WTC11 (cell line): ENCODE data around the gene NETO2. TPM values are rescaled to one million over a fixed set of nuclear protein-coding genes. Genes with fewer than 3 reads are reported as not detected.

ENCODE experiments used
- ATAC-seq: fragments of 200-7000 bp; cut with Tn5 transposase; 2 replicates; pipeline ENCODE4 v1.10.0; 2021; ENCODE audit warnings: mild to moderate bottlenecking, moderate library complexity
- CTCF ChIA-PET: fragments of 300-600 bp; sonication (Branson Sonifier 250); formaldehyde crosslinking; loops from one replicate; lab custom pipeline; 2021; ENCODE audit warnings: antibody characterized with exemption; lab: Charles Lee
- POLR2A ChIA-PET: fragments of 350-600 bp; sonication (Branson Sonifier 250); formaldehyde crosslinking; loops from one replicate; lab custom pipeline; 2021; ENCODE audit warnings: antibody characterized with exemption; lab: Charles Lee
- DNase-seq: peaks from one replicate; pipeline ENCODE4 v3.0.0; 2021; ENCODE audit warnings: low spot score
- H3K27ac Mint-ChIP-seq: 2 replicates; pipeline ENCODE4 v1.8.0; 2021; ENCODE audit warnings: mixed read lengths
- H3K27me3 Mint-ChIP-seq: 2 replicates; pipeline ENCODE4 v1.8.0; 2021; ENCODE audit warnings: low read depth, mild to moderate bottlenecking, moderate library complexity, mixed read lengths
- H3K36me3 Mint-ChIP-seq: 2 replicates; pipeline ENCODE4 v1.8.0; 2021; ENCODE audit warnings: mixed read lengths
- H3K4me1 Mint-ChIP-seq: 2 replicates; pipeline ENCODE4 v1.8.0; 2022; ENCODE audit warnings: mixed read lengths
- H3K4me3 Mint-ChIP-seq: 2 replicates; pipeline ENCODE4 v1.8.0; 2021; ENCODE audit warnings: mild to moderate bottlenecking, moderate library complexity, mixed read lengths
- H3K9me3 Mint-ChIP-seq: 2 replicates; pipeline ENCODE4 v1.8.0; 2021; ENCODE audit warnings: mixed read lengths
- CDX4 ChIP-seq: fragments of 250-450 bp; sonication (Bioruptor Pico); IDR thresholded peaks from 2 replicates; pipeline ENCODE4 v1.9.0; 2021; ENCODE audit warnings: moderate library complexity, mild to moderate bottlenecking, inconsistent platforms, borderline replicate concordance
- CREM ChIP-seq: sonication (generic); formaldehyde crosslinking; IDR thresholded peaks from 2 replicates; pipeline ENCODE4 v1.8.1; 2022; ENCODE audit warnings: mild to moderate bottlenecking, missing genetic modification reagents, moderate library complexity
- CTCF ChIP-seq: fragments of 200-600 bp; IDR thresholded peaks from 2 replicates; pipeline ENCODE4 v1.8.0; 2022; ENCODE audit warnings: antibody characterized with exemption
- E2F4 ChIP-seq: sonication (generic); formaldehyde crosslinking; IDR thresholded peaks from 2 replicates; pipeline ENCODE4 v1.8.1; 2022; ENCODE audit warnings: low read depth, mild to moderate bottlenecking, moderate library complexity, missing genetic modification reagents, borderline replicate concordance
- ETV6 ChIP-seq: sonication (generic); formaldehyde crosslinking; IDR thresholded peaks from 2 replicates; pipeline ENCODE4 v1.8.1; 2022; ENCODE audit warnings: mild to moderate bottlenecking, missing genetic modification reagents
- FOXK1 ChIP-seq: sonication (generic); formaldehyde crosslinking; IDR thresholded peaks from 2 replicates; pipeline ENCODE4 v1.8.0; 2022; ENCODE audit warnings: mild to moderate bottlenecking, moderate library complexity, missing genetic modification reagents
- GABPB1 ChIP-seq: sonication (generic); formaldehyde crosslinking; IDR thresholded peaks from 2 replicates; pipeline ENCODE4 v1.8.1; 2023; ENCODE audit warnings: mild to moderate bottlenecking, missing genetic modification reagents
- GTF2I ChIP-seq: fragments of 250-450 bp; sonication (Bioruptor Pico); conservative IDR thresholded peaks from 2 replicates; pipeline ENCODE4 v1.4.0; 2021; ENCODE audit warnings: mild to moderate bottlenecking
- HMGXB4 ChIP-seq: sonication (generic); formaldehyde crosslinking; IDR thresholded peaks from 2 replicates; pipeline ENCODE4 v1.8.1; 2023; ENCODE audit warnings: mild to moderate bottlenecking, moderate library complexity, missing genetic modification reagents
- KAT7 ChIP-seq: sonication (generic); formaldehyde crosslinking; IDR thresholded peaks from 2 replicates; pipeline ENCODE4 v1.8.1; 2023; ENCODE audit warnings: missing genetic modification reagents, mild to moderate bottlenecking, borderline replicate concordance
- RELA ChIP-seq: sonication (generic); formaldehyde crosslinking; IDR thresholded peaks from 2 replicates; pipeline ENCODE4 v1.8.1; 2022; ENCODE audit warnings: missing genetic modification reagents, mild to moderate bottlenecking, borderline replicate concordance
- SP1 ChIP-seq: sonication (generic); formaldehyde crosslinking; conservative IDR thresholded peaks from 2 replicates; pipeline ENCODE4 v1.8.1; 2022; ENCODE audit warnings: missing genetic modification reagents
- TCF7 ChIP-seq: sonication (generic); formaldehyde crosslinking; IDR thresholded peaks from 2 replicates; pipeline ENCODE4 v1.8.0; 2022; ENCODE audit warnings: mild to moderate bottlenecking, low read depth, missing genetic modification reagents, moderate library complexity
- ZNF138 ChIP-seq: sonication (generic); formaldehyde crosslinking; conservative IDR thresholded peaks from 2 replicates; pipeline ENCODE4 v1.8.1; 2022; ENCODE audit warnings: mild to moderate bottlenecking, moderate library complexity, missing genetic modification reagents
- ZNF281 ChIP-seq: sonication (generic); formaldehyde crosslinking; IDR thresholded peaks from 2 replicates; pipeline ENCODE4 v1.8.0; 2023; ENCODE audit warnings: mild to moderate bottlenecking, missing genetic modification reagents
- ZNF423 ChIP-seq: fragments of 250-450 bp; sonication (Bioruptor Pico); IDR thresholded peaks from 2 replicates; pipeline ENCODE4 v2.1.2; 2022; ENCODE audit warnings: mild to moderate bottlenecking, moderate library complexity
- ZNF425 ChIP-seq: fragments of 250-450 bp; sonication (Bioruptor Pico); conservative IDR thresholded peaks from 2 replicates; pipeline ENCODE4 v1.9.0; 2021; ENCODE audit warnings: mild to moderate bottlenecking
- total RNA-seq: library from RNA; stranded (reverse); gene quantifications from 3 replicates; pipeline ENCODE4 v1.2.3, GENCODE V29; 2021

The NETO2 gene
- total RNA-seq, 1 experiment from 2014 or later = 21.8 TPM

- no peaks in the 10 kb centered on the region; the same call in 1 of the 2 replicates for H3K4me1 Mint-ChIP-seq
Measured at GRCh38 chr16:47037746-47038458, 105.8 kb downstream of the NETO2 start.

More at GRCh38 chr16:47037746-47038458, 105.8 kb downstream of the NETO2 start:
- DNase-seq (peak; percentile 89), ATAC-seq (peak; percentile 92)
- Mint-ChIP-seq H3K36me3 (no peaks in the 10 kb centered on the region), H3K27me3 (peaks cover 29% of the 10 kb centered on the region), H3K4me3 (peak overlapping the region; percentile 77), H3K9me3 (no peaks in the 10 kb centered on the region), H3K27ac (no peak overlapping the region)
- ChIA-PET CTCF (interaction anchor here (0.5 to 3.1 kb wide), 53 partner anchors 8 to 1531 kb away, joined by 3 to 35 read pairs (median 4); partner anchors contain the start of genes DNAJA2 and NETO2), POLR2A (interaction anchor here (1.4 kb wide), 1 partner anchor 104 kb away, joined by 3 read pairs; no protein-coding TSS in a partner anchor)
- TF ChIP-seq GABPB1 (CRISPR knock-in tag) (peak; percentile 56; the same call in 1 of the 2 replicates), CTCF (peak; percentile 92), KAT7 (CRISPR knock-in tag) (0 out of 2 replicates have a peak, but pooled peaks have one; percentile 54), CREM (CRISPR knock-in tag) (0 out of 2 replicates have a peak, but pooled peaks have one; percentile 47), FOXK1 (CRISPR knock-in tag) (peak; percentile 72; the same call in 1 of the 2 replicates), TCF7 (CRISPR knock-in tag) (no peak), HMGXB4 (CRISPR knock-in tag) (peak; percentile 93), SP1 (CRISPR knock-in tag) (peak; percentile 55; the same call in 1 of the 2 replicates), E2F4 (CRISPR knock-in tag) (0 out of 2 replicates have a peak, but pooled peaks have one; percentile 33), ZNF423 (CRISPR knock-in tag) (peak; percentile 82; the same call in 1 of the 2 replicates), RELA (CRISPR knock-in tag) (0 out of 2 replicates have a peak, but pooled peaks have one; percentile 21), CDX4 (CRISPR knock-in tag) (no peak), ETV6 (peak; percentile 60), GTF2I (CRISPR knock-in tag) (peak; percentile 96), ZNF138 (peak; percentile 68; the same call in 1 of the 2 replicates), ZNF425 (no peak), ZNF281 (no peak)
